ENCODE measurements around the gene EPB42.
A peak's percentile ranks its signal among the peaks of the same experiment; 100 is the strongest.

The EPB42 gene

GRCh38 chr15:43218908-43219706 is 1.7 kb downstream of the EPB42 start:
- POLR2A ChIA-PET = no interaction called here
- CTCF ChIA-PET = interaction anchor here (0.6 to 1.1 kb wide), 2 partner anchors 15 to 463 kb away, joined by 3 to 4 read pairs; no protein-coding TSS in a partner anchor
- peak; percentile 30 for DNase-seq (ENCODE audit: extremely low spot score)
- no peak for TF ChIP-seq L3MBTL2 (conservative IDR thresholded peaks at IDR 0.05)

- no peak for DNase-seq (ENCODE audit: extremely low spot score)
- CTCF ChIA-PET = no interaction called here
- TF ChIP-seq ZNF384 (IDR thresholded peaks at IDR 0.05) (no peak), ARNT (IDR thresholded peaks at IDR 0.05) (no peak), PKNOX1 (IDR thresholded peaks at IDR 0.05) (no peak), FOXM1 (IDR thresholded peaks at IDR 0.05; ENCODE audit: borderline replicate concordance) (no peak), FOXK2 (IDR thresholded peaks at IDR 0.05) (no peak), TARDBP (IDR thresholded peaks at IDR 0.05) (no peak), CTBP1 (IDR thresholded peaks at IDR 0.05; ENCODE audit: borderline replicate concordance) (no peak), HDGF (IDR thresholded peaks at IDR 0.05; ENCODE audit: borderline replicate concordance) (no peak)
- POLR2A ChIA-PET = no interaction called here
Observed at GRCh38 chr15:43215961-43216360, 4.9 kb downstream of the EPB42 start.

GRCh38 chr15:43214592-43215295 is 6.1 kb downstream of the EPB42 start:
- TF ChIP-seq PKNOX1 (IDR thresholded peaks at IDR 0.05) (no peak), L3MBTL2 (conservative IDR thresholded peaks at IDR 0.05) (no peak), ZNF384 (IDR thresholded peaks at IDR 0.05) (no peak), LEF1 (IDR thresholded peaks at IDR 0.05; ENCODE audit: borderline replicate concordance) (no peak), FOXK2 (IDR thresholded peaks at IDR 0.05) (no peak), SP1 (IDR thresholded peaks at IDR 0.05) (no peak), FOXM1 (IDR thresholded peaks at IDR 0.05; ENCODE audit: borderline replicate concordance) (no peak), CTBP1 (IDR thresholded peaks at IDR 0.05; ENCODE audit: borderline replicate concordance) (no peak)
- ChIA-PET POLR2A (no interaction called here), CTCF (interaction anchor here (1.6 kb wide), 1 partner anchor 11 kb away, joined by 8 read pairs; no protein-coding TSS in a partner anchor)
- DNase-seq (ENCODE audit: extremely low spot score) = no peak

GRCh38 chr15:43214169-43214568 is 6.6 kb downstream of the EPB42 start:
- CTCF ChIA-PET = interaction anchor here (1.6 kb wide), 1 partner anchor 12 kb away, joined by 8 read pairs; no protein-coding TSS in a partner anchor
- TF ChIP-seq ARNT (IDR thresholded peaks at IDR 0.05) (no peak), LEF1 (IDR thresholded peaks at IDR 0.05; ENCODE audit: borderline replicate concordance) (no peak), FOXM1 (IDR thresholded peaks at IDR 0.05; ENCODE audit: borderline replicate concordance) (no peak), SP1 (IDR thresholded peaks at IDR 0.05) (no peak), ZNF384 (IDR thresholded peaks at IDR 0.05) (no peak), TARDBP (IDR thresholded peaks at IDR 0.05) (no peak), FOXA1 (IDR thresholded peaks at IDR 0.05) (no peak), FOXK2 (IDR thresholded peaks at IDR 0.05) (no peak), ELF4 (IDR thresholded peaks at IDR 0.05) (no peak), NFRKB (IDR thresholded peaks at IDR 0.05) (no peak), HDGF (IDR thresholded peaks at IDR 0.05; ENCODE audit: borderline replicate concordance) (no peak)
- DNase-seq (ENCODE audit: extremely low spot score) = no peak
- POLR2A ChIA-PET = no interaction called here

- ChIA-PET POLR2A (no interaction called here), CTCF (interaction anchor here (1.4 to 1.6 kb wide), 2 partner anchors 9 to 12 kb away, joined by 5 to 8 read pairs; no protein-coding TSS in a partner anchor)
- TF ChIP-seq ARNT (IDR thresholded peaks at IDR 0.05) (no peak), SP1 (IDR thresholded peaks at IDR 0.05) (no peak), HDGF (IDR thresholded peaks at IDR 0.05; ENCODE audit: borderline replicate concordance) (no peak), TARDBP (IDR thresholded peaks at IDR 0.05) (no peak), ELF4 (IDR thresholded peaks at IDR 0.05) (no peak), LEF1 (IDR thresholded peaks at IDR 0.05; ENCODE audit: borderline replicate concordance) (no peak), FOXK2 (IDR thresholded peaks at IDR 0.05) (no peak)
- no peak for DNase-seq (ENCODE audit: extremely low spot score)
Observed at GRCh38 chr15:43213466-43213865, 7.4 kb downstream of the EPB42 start.

GRCh38 chr15:43212951-43213350 is 7.9 kb downstream of the EPB42 start:
- no peak for DNase-seq (ENCODE audit: extremely low spot score)
- ChIA-PET POLR2A (no interaction called here), CTCF (interaction anchor here (1.4 kb wide), 1 partner anchor 9 kb away, joined by 5 read pairs; no protein-coding TSS in a partner anchor)
- TF ChIP-seq ARNT (IDR thresholded peaks at IDR 0.05) (no peak), SP1 (IDR thresholded peaks at IDR 0.05) (no peak), NFRKB (IDR thresholded peaks at IDR 0.05) (no peak), TARDBP (IDR thresholded peaks at IDR 0.05) (no peak), LEF1 (IDR thresholded peaks at IDR 0.05; ENCODE audit: borderline replicate concordance) (no peak), ZNF384 (IDR thresholded peaks at IDR 0.05) (no peak), FOXM1 (IDR thresholded peaks at IDR 0.05; ENCODE audit: borderline replicate concordance) (no peak), CTBP1 (IDR thresholded peaks at IDR 0.05; ENCODE audit: borderline replicate concordance) (no peak), HDGF (IDR thresholded peaks at IDR 0.05; ENCODE audit: borderline replicate concordance) (no peak), FOXK2 (IDR thresholded peaks at IDR 0.05) (no peak), PKNOX1 (IDR thresholded peaks at IDR 0.05) (no peak), L3MBTL2 (conservative IDR thresholded peaks at IDR 0.05) (no peak), FOXA1 (IDR thresholded peaks at IDR 0.05) (no peak), ELF4 (IDR thresholded peaks at IDR 0.05) (no peak), BHLHE40 (IDR thresholded peaks at IDR 0.05; ENCODE audit: borderline replicate concordance) (no peak), SUZ12 (IDR thresholded peaks at IDR 0.05) (no peak)

All from HEK293T (cell line).